ENCODE data around the gene C2orf76.

C2orf76 gene

GRCh38 chr2:119359774-119360173, 6.9 kb downstream of the C2orf76 start:
- DNase-seq (ENCODE audit: low read depth): no peak
- H3K4me3 ChIP-seq (ENCODE audit: control insufficient read depth, low read depth, low read length): no peak overlapping the region
- TF ChIP-seq CTCF (IDR thresholded peaks at IDR 0.05; ENCODE audit: control insufficient read depth, insufficient read depth, low read depth, low read length, missing control alignments): no peak

GRCh38 chr2:119354860-119355259, 11.8 kb downstream of the C2orf76 start:
- no peak overlapping the region for H3K4me3 ChIP-seq (ENCODE audit: control insufficient read depth, low read depth, low read length)
- no peak for DNase-seq (ENCODE audit: low read depth)
- no peak for TF ChIP-seq CTCF (IDR thresholded peaks at IDR 0.05; ENCODE audit: control insufficient read depth, insufficient read depth, low read depth, low read length, missing control alignments)

- no peak overlapping the region for H3K4me3 ChIP-seq (ENCODE audit: control insufficient read depth, low read depth, low read length)
- no peak for TF ChIP-seq CTCF (IDR thresholded peaks at IDR 0.05; ENCODE audit: control insufficient read depth, insufficient read depth, low read depth, low read length, missing control alignments)
- no peak for DNase-seq (ENCODE audit: low read depth)
These were observed 14.3 kb downstream of the C2orf76 start for GRCh38 chr2:119352357-119352756.

GRCh38 chr2:119350311-119350998, 16.2 kb downstream of the C2orf76 start:
- H3K4me3 ChIP-seq (ENCODE audit: control insufficient read depth, low read depth, low read length): no peak overlapping the region
- DNase-seq (ENCODE audit: low read depth): no peak
- TF ChIP-seq CTCF (IDR thresholded peaks at IDR 0.05; ENCODE audit: control insufficient read depth, insufficient read depth, low read depth, low read length, missing control alignments): no peak

GRCh38 chr2:119349289-119349688, 17.3 kb downstream of the C2orf76 start:
- no peak for TF ChIP-seq CTCF (IDR thresholded peaks at IDR 0.05; ENCODE audit: control insufficient read depth, insufficient read depth, low read depth, low read length, missing control alignments)
- no peak overlapping the region for H3K4me3 ChIP-seq (ENCODE audit: control insufficient read depth, low read depth, low read length)
- DNase-seq (ENCODE audit: low read depth): no peak

- DNase-seq (ENCODE audit: low read depth): no peak
- no peak overlapping the region for H3K4me3 ChIP-seq (ENCODE audit: control insufficient read depth, low read depth, low read length)
- no peak for TF ChIP-seq CTCF (IDR thresholded peaks at IDR 0.05; ENCODE audit: control insufficient read depth, insufficient read depth, low read depth, low read length, missing control alignments)
These were observed 24.9 kb downstream of the C2orf76 start for GRCh38 chr2:119341684-119342083.

Measured in AG09309 (cell line).